ENCODE measurements around the gene LNPEP.

LNPEP gene

GRCh38 chr5:96901384-96901783, 34.5 kb upstream of the LNPEP start:
- no peak overlapping the region for H2AFZ ChIP-seq (ENCODE audit: low read length)
- no peak overlapping the region for H2BK120ac ChIP-seq (ENCODE audit: low read depth, low read length)
- H3K4me1 ChIP-seq (ENCODE audit: control insufficient read depth in 2 of 2, insufficient read depth in 1 of 2, low read depth in 1 of 2, low read length in 2 of 2) = no peaks in the 10 kb centered on the region
- H3K23ac ChIP-seq (ENCODE audit: low read depth, low read length, poor library complexity) = no peak overlapping the region
- H2BK12ac ChIP-seq (ENCODE audit: low read length) = no peak overlapping the region
- no peaks in the 10 kb centered on the region for H3K27me3 ChIP-seq (ENCODE audit: control insufficient read depth in 3 of 3, insufficient read depth in 3 of 3, low read depth in 1 of 3, low read length in 3 of 3)
- H2BK5ac ChIP-seq (ENCODE audit: low read length) = no peak overlapping the region
- no peak overlapping the region for H2BK15ac ChIP-seq (ENCODE audit: low read length)
- no peak for DNase-seq (ENCODE audit: low spot score)
- H3K4me3 ChIP-seq (ENCODE audit: low read length in 2 of 2) = no peak overlapping the region
- no peaks in the 10 kb centered on the region for H3K79me1 ChIP-seq (ENCODE audit: low read depth, low read length)
- H4K8ac ChIP-seq (ENCODE audit: low read depth, low read length) = no peak overlapping the region
- H3K4ac ChIP-seq (ENCODE audit: low read length) = no peak overlapping the region
- H3K36me3 ChIP-seq (replicated peaks in 1 of 2; ENCODE audit: control insufficient read depth in 2 of 2, insufficient read depth in 2 of 2, low read length in 2 of 2) = no peaks in the 10 kb centered on the region
- H4K91ac ChIP-seq (ENCODE audit: low read depth, low read length, poor library complexity) = no peak overlapping the region
- no peak overlapping the region for H3K27ac ChIP-seq (replicated peaks; ENCODE audit: low read length)
- H3K14ac ChIP-seq (ENCODE audit: low read length) = no peak overlapping the region
- no peaks in the 10 kb centered on the region for H3K9me3 ChIP-seq (replicated peaks in 1 of 2; ENCODE audit: control insufficient read depth in 2 of 2, insufficient read depth in 1 of 2, low read depth in 1 of 2, low read length in 2 of 2)
- H3K9ac ChIP-seq (ENCODE audit: low read depth, low read length, poor library complexity) = no peak overlapping the region
- no peak overlapping the region for H2AK5ac ChIP-seq (ENCODE audit: low read depth, low read length)
- H3K4me2 ChIP-seq (ENCODE audit: insufficient read depth, low read length, poor library complexity, severe bottlenecking) = no peak overlapping the region
- WGBS, 2 donors (ENCODE audit: extremely low coverage in 2 of 2, insufficient read length in 2 of 2, insufficient replicate concordance in 1 of 2) = no CpG with 5 or more reads among the region's 6 CpGs
- H3K18ac ChIP-seq (ENCODE audit: low read length) = no peak overlapping the region

GRCh38 chr5:96901841-96902240, 34.0 kb upstream of the LNPEP start:
- Histone ChIP-seq H3K27me3 (ENCODE audit: control insufficient read depth in 3 of 3, insufficient read depth in 3 of 3, low read depth in 1 of 3, low read length in 3 of 3) (no peaks in the 10 kb centered on the region), H3K23ac (ENCODE audit: low read depth, low read length, poor library complexity) (no peak overlapping the region), H3K9ac (ENCODE audit: low read depth, low read length, poor library complexity) (no peak overlapping the region), H2BK120ac (ENCODE audit: low read depth, low read length) (no peak overlapping the region), H3K36me3 (replicated peaks in 1 of 2; ENCODE audit: control insufficient read depth in 2 of 2, insufficient read depth in 2 of 2, low read length in 2 of 2) (no peaks in the 10 kb centered on the region), H3K27ac (replicated peaks; ENCODE audit: low read length) (no peak overlapping the region), H3K4ac (ENCODE audit: low read length) (no peak overlapping the region), H2BK15ac (ENCODE audit: low read length) (no peak overlapping the region), H3K14ac (ENCODE audit: low read length) (no peak overlapping the region), H4K91ac (ENCODE audit: low read depth, low read length, poor library complexity) (no peak overlapping the region), H2AFZ (ENCODE audit: low read length) (no peak overlapping the region), H2BK12ac (ENCODE audit: low read length) (no peak overlapping the region), H3K4me1 (ENCODE audit: control insufficient read depth in 2 of 2, insufficient read depth in 1 of 2, low read depth in 1 of 2, low read length in 2 of 2) (no peaks in the 10 kb centered on the region), H3K4me2 (ENCODE audit: insufficient read depth, low read length, poor library complexity, severe bottlenecking) (no peak overlapping the region), H2AK5ac (ENCODE audit: low read depth, low read length) (no peak overlapping the region), H3K9me3 (replicated peaks in 1 of 2; ENCODE audit: control insufficient read depth in 2 of 2, insufficient read depth in 1 of 2, low read depth in 1 of 2, low read length in 2 of 2) (no peaks in the 10 kb centered on the region), H3K18ac (ENCODE audit: low read length) (no peak overlapping the region), H3K4me3 (ENCODE audit: low read length in 2 of 2) (no peak overlapping the region), H3K79me1 (ENCODE audit: low read depth, low read length) (no peaks in the 10 kb centered on the region), H4K8ac (ENCODE audit: low read depth, low read length) (no peak overlapping the region), H2BK5ac (ENCODE audit: low read length) (no peak overlapping the region)
- no CpG with 5 or more reads among the region's 1 CpG for WGBS, 2 donors (ENCODE audit: extremely low coverage in 2 of 2, insufficient read length in 2 of 2, insufficient replicate concordance in 1 of 2)
- DNase-seq (ENCODE audit: low spot score) = no peak

- no peak overlapping the region for H2BK120ac ChIP-seq (ENCODE audit: low read depth, low read length)
- no peak overlapping the region for H2BK12ac ChIP-seq (ENCODE audit: low read length)
- no peaks in the 10 kb centered on the region for H3K27me3 ChIP-seq (ENCODE audit: control insufficient read depth in 3 of 3, insufficient read depth in 3 of 3, low read depth in 1 of 3, low read length in 3 of 3)
- no peaks in the 10 kb centered on the region for H3K36me3 ChIP-seq (replicated peaks in 1 of 2; ENCODE audit: control insufficient read depth in 2 of 2, insufficient read depth in 2 of 2, low read length in 2 of 2)
- no CpG with 5 or more reads among the region's 3 CpGs for WGBS, 2 donors (ENCODE audit: extremely low coverage in 2 of 2, insufficient read length in 2 of 2, insufficient replicate concordance in 1 of 2)
- H2AFZ ChIP-seq (ENCODE audit: low read length) = no peak overlapping the region
- H2BK5ac ChIP-seq (ENCODE audit: low read length) = no peak overlapping the region
- no peak overlapping the region for H3K27ac ChIP-seq (replicated peaks; ENCODE audit: low read length)
- H3K9me3 ChIP-seq (replicated peaks in 1 of 2; ENCODE audit: control insufficient read depth in 2 of 2, insufficient read depth in 1 of 2, low read depth in 1 of 2, low read length in 2 of 2) = no peaks in the 10 kb centered on the region
- H3K23ac ChIP-seq (ENCODE audit: low read depth, low read length, poor library complexity) = no peak overlapping the region
- no peak for DNase-seq (ENCODE audit: low spot score)
- no peak overlapping the region for H3K4ac ChIP-seq (ENCODE audit: low read length)
- H3K4me2 ChIP-seq (ENCODE audit: insufficient read depth, low read length, poor library complexity, severe bottlenecking) = no peak overlapping the region
- H3K9ac ChIP-seq (ENCODE audit: low read depth, low read length, poor library complexity) = no peak overlapping the region
- no peak overlapping the region for H2AK5ac ChIP-seq (ENCODE audit: low read depth, low read length)
- no peaks in the 10 kb centered on the region for H3K4me1 ChIP-seq (ENCODE audit: control insufficient read depth in 2 of 2, insufficient read depth in 1 of 2, low read depth in 1 of 2, low read length in 2 of 2)
- H3K79me1 ChIP-seq (ENCODE audit: low read depth, low read length) = no peaks in the 10 kb centered on the region
- H4K91ac ChIP-seq (ENCODE audit: low read depth, low read length, poor library complexity) = no peak overlapping the region
- no peak overlapping the region for H4K8ac ChIP-seq (ENCODE audit: low read depth, low read length)
- no peak overlapping the region for H2BK15ac ChIP-seq (ENCODE audit: low read length)
- H3K14ac ChIP-seq (ENCODE audit: low read length) = no peak overlapping the region
- H3K18ac ChIP-seq (ENCODE audit: low read length) = no peak overlapping the region
- H3K4me3 ChIP-seq (ENCODE audit: low read length in 2 of 2) = no peak overlapping the region
These were observed 33.0 kb upstream of the LNPEP start for GRCh38 chr5:96902876-96903275.

GRCh38 chr5:96903300-96903699, 32.6 kb upstream of the LNPEP start:
- H3K18ac ChIP-seq (ENCODE audit: low read length) = no peak overlapping the region
- no peak overlapping the region for H2BK12ac ChIP-seq (ENCODE audit: low read length)
- H2AK5ac ChIP-seq (ENCODE audit: low read depth, low read length) = no peak overlapping the region
- H3K4me3 ChIP-seq (ENCODE audit: low read length in 2 of 2) = no peak overlapping the region
- no peak overlapping the region for H2BK120ac ChIP-seq (ENCODE audit: low read depth, low read length)
- no peaks in the 10 kb centered on the region for H3K79me1 ChIP-seq (ENCODE audit: low read depth, low read length)
- H3K4ac ChIP-seq (ENCODE audit: low read length) = no peak overlapping the region
- H2BK5ac ChIP-seq (ENCODE audit: low read length) = no peak overlapping the region
- H3K9me3 ChIP-seq (replicated peaks in 1 of 2; ENCODE audit: control insufficient read depth in 2 of 2, insufficient read depth in 1 of 2, low read depth in 1 of 2, low read length in 2 of 2) = no peaks in the 10 kb centered on the region
- H3K9ac ChIP-seq (ENCODE audit: low read depth, low read length, poor library complexity) = no peak overlapping the region
- WGBS, 2 donors (ENCODE audit: extremely low coverage in 2 of 2, insufficient read length in 2 of 2, insufficient replicate concordance in 1 of 2) = no CpG with 5 or more reads among the region's 2 CpGs
- H2AFZ ChIP-seq (ENCODE audit: low read length) = no peak overlapping the region
- H2BK15ac ChIP-seq (ENCODE audit: low read length) = no peak overlapping the region
- no peak overlapping the region for H3K4me2 ChIP-seq (ENCODE audit: insufficient read depth, low read length, poor library complexity, severe bottlenecking)
- H3K4me1 ChIP-seq (ENCODE audit: control insufficient read depth in 2 of 2, insufficient read depth in 1 of 2, low read depth in 1 of 2, low read length in 2 of 2) = no peaks in the 10 kb centered on the region
- no peaks in the 10 kb centered on the region for H3K36me3 ChIP-seq (replicated peaks in 1 of 2; ENCODE audit: control insufficient read depth in 2 of 2, insufficient read depth in 2 of 2, low read length in 2 of 2)
- H3K14ac ChIP-seq (ENCODE audit: low read length) = no peak overlapping the region
- no peak overlapping the region for H4K8ac ChIP-seq (ENCODE audit: low read depth, low read length)
- H3K23ac ChIP-seq (ENCODE audit: low read depth, low read length, poor library complexity) = no peak overlapping the region
- DNase-seq (ENCODE audit: low spot score) = no peak
- no peaks in the 10 kb centered on the region for H3K27me3 ChIP-seq (ENCODE audit: control insufficient read depth in 3 of 3, insufficient read depth in 3 of 3, low read depth in 1 of 3, low read length in 3 of 3)
- no peak overlapping the region for H4K91ac ChIP-seq (ENCODE audit: low read depth, low read length, poor library complexity)
- no peak overlapping the region for H3K27ac ChIP-seq (replicated peaks; ENCODE audit: low read length)

Data from neuronal stem cell (in vitro differentiated cells).